HG03520 (cell line): ENCODE results near the gene CEP164.

Experiments used
- ATAC-seq: cut with Tn5 transposase; IDR thresholded peaks from one replicate; pipeline ENCODE4 v1.9.1; 2021; ENCODE audit warnings: mild to moderate bottlenecking, moderate library complexity; ENCODE audit not compliant: unreplicated experiment

CEP164 gene

GRCh38 chr11:117327567-117328374, at the start of gene CEP164:
TSS of gene CEP164 (plus strand) at chr11:117327854. CDS start at chr11:117338587, 10,733 bp downstream.
- ATAC-seq = peak; percentile 89

- no peak for ATAC-seq
Observed at GRCh38 chr11:117278347-117278746, 49.3 kb upstream of the CEP164 start.

- ATAC-seq = no peak
Observed at GRCh38 chr11:117279711-117280376, 47.8 kb upstream of the CEP164 start.

GRCh38 chr11:117281159-117281558, 46.5 kb upstream of the CEP164 start:
- ATAC-seq = no peak

GRCh38 chr11:117281869-117282268, 45.8 kb upstream of the CEP164 start:
- no peak for ATAC-seq

GRCh38 chr11:117282956-117283355, 44.7 kb upstream of the CEP164 start:
- no peak for ATAC-seq

GRCh38 chr11:117284053-117284452, 43.6 kb upstream of the CEP164 start:
- ATAC-seq = no peak

- ATAC-seq = no peak
Observed at GRCh38 chr11:117286588-117286987, 41.1 kb upstream of the CEP164 start.

GRCh38 chr11:117287668-117288067, 40.0 kb upstream of the CEP164 start:
- no peak for ATAC-seq

- no peak for ATAC-seq
Observed at GRCh38 chr11:117289795-117290194, 37.9 kb upstream of the CEP164 start.

GRCh38 chr11:117290809-117291396, 36.8 kb upstream of the CEP164 start, which contains the start of gene BACE1-AS:
TSS of gene BACE1-AS (plus strand) at chr11:117291346.
- ATAC-seq = no peak

- no peak for ATAC-seq
Observed at GRCh38 chr11:117292616-117293015, 35.0 kb upstream of the CEP164 start.

- no peak for ATAC-seq
Observed at GRCh38 chr11:117295438-117296137, 32.1 kb upstream of the CEP164 start.

GRCh38 chr11:117296881-117297280, 30.8 kb upstream of the CEP164 start:
- ATAC-seq = no peak

GRCh38 chr11:117298195-117298594, 29.5 kb upstream of the CEP164 start:
- ATAC-seq = no peak

GRCh38 chr11:117299351-117300282, 28.0 kb upstream of the CEP164 start:
- no peak for ATAC-seq

- no peak for ATAC-seq
Observed at GRCh38 chr11:117300283-117300663, 27.4 kb upstream of the CEP164 start.

GRCh38 chr11:117300773-117301172, 26.9 kb upstream of the CEP164 start:
- no peak for ATAC-seq

GRCh38 chr11:117302228-117302627, 25.4 kb upstream of the CEP164 start:
- no peak for ATAC-seq

GRCh38 chr11:117303101-117303500, 24.6 kb upstream of the CEP164 start:
- ATAC-seq = no peak
